Activated effector memory CD4-positive, alpha-beta T cell treated with Interleukin-2 at 50 U/mL for 16 hours (primary cell): ENCODE results near the gene SRRM5.
"Not testable (repeated sequence)": the region's sequence is repeated elsewhere in the genome, so short reads cannot be mapped to it uniquely, and the experiment has no call there.

ENCODE experiments used
- DNase-seq: peaks from one replicate; pipeline ENCODE4 v3.0.0-alpha.2; 2020

SRRM5 gene

GRCh38 chr19:43638995-43639518 lies 27.2 kb downstream of the SRRM5 start:
- DNase-seq = no peak

- DNase-seq = peak; percentile 36
Observed at GRCh38 chr19:43639519-43640423, 27.9 kb downstream of the SRRM5 start, which contains the start of gene CADM4. CADM4 (minus strand) TSS chr19:43639850; CDS start chr19:43639790, 60 bp downstream.

- no peak for DNase-seq
Observed at GRCh38 chr19:43640424-43640757, 28.5 kb downstream of the SRRM5 start.

- DNase-seq = no peak
Observed at GRCh38 chr19:43641333-43641732, 29.4 kb downstream of the SRRM5 start.

- DNase-seq = no peak
Observed at GRCh38 chr19:43642531-43642930, 30.6 kb downstream of the SRRM5 start.

- DNase-seq = no peak
Observed at GRCh38 chr19:43643326-43643725, 31.4 kb downstream of the SRRM5 start.

GRCh38 chr19:43644181-43644580 lies 32.3 kb downstream of the SRRM5 start:
- no peak for DNase-seq

GRCh38 chr19:43648633-43649032 lies 36.7 kb downstream of the SRRM5 start:
- DNase-seq = no peak

- no peak for DNase-seq
Observed at GRCh38 chr19:43649514-43649913, 37.6 kb downstream of the SRRM5 start.

- not testable (repeated sequence) for DNase-seq
Observed at GRCh38 chr19:43650276-43650675, 38.4 kb downstream of the SRRM5 start.

- no peak for DNase-seq
Observed at GRCh38 chr19:43651758-43652545, 40.1 kb downstream of the SRRM5 start.

- DNase-seq = no peak
Observed at GRCh38 chr19:43652546-43652874, 40.6 kb downstream of the SRRM5 start.

GRCh38 chr19:43656436-43656835 lies 44.5 kb downstream of the SRRM5 start:
- DNase-seq = no peak

- no peak for DNase-seq
Observed at GRCh38 chr19:43658001-43658400, 46.1 kb downstream of the SRRM5 start.

- no peak for DNase-seq
Observed at GRCh38 chr19:43658494-43658893, 46.6 kb downstream of the SRRM5 start.

GRCh38 chr19:43660301-43660970 lies 48.5 kb downstream of the SRRM5 start:
- no peak for DNase-seq

- DNase-seq = no peak
Observed at GRCh38 chr19:43660971-43661360, 49.1 kb downstream of the SRRM5 start.

- DNase-seq = no peak
Observed at GRCh38 chr19:43662487-43662886, 50.6 kb downstream of the SRRM5 start.

- DNase-seq = peak; percentile 18
Observed at GRCh38 chr19:43664018-43664417, 52.1 kb downstream of the SRRM5 start.
